ENCODE measurements around the gene ADAM33. TPM values are rescaled to one million over a fixed set of nuclear protein-coding genes. Genes with fewer than 3 reads are reported as not detected.

ADAM33 gene
- polyA plus RNA-seq, 1 donor = 9.1 TPM

DNA sequence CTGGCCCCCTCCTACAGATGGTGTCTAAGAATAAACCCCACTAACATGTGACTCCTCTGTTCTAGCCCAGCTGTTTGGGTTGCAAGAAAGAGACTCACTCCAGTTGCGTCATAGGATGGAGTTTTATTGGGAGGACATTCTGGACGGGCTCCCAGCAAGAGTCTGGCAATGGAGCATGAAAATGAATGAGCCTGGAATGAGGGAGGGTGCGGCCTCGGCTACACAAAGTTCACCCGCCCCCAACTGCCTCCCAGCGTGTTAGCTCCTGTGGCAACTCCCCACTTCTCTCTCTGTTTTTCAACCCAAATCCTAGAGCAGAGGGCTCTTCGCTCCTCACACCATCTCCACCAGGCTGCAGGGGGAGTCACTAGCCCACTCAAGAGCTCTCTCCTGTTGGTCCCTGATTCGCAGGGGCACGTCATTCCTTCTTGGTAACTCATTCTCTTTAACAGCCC is 5.1 kb upstream of the ADAM33 start:
- peak; percentile 83 for DNase-seq

DNA sequence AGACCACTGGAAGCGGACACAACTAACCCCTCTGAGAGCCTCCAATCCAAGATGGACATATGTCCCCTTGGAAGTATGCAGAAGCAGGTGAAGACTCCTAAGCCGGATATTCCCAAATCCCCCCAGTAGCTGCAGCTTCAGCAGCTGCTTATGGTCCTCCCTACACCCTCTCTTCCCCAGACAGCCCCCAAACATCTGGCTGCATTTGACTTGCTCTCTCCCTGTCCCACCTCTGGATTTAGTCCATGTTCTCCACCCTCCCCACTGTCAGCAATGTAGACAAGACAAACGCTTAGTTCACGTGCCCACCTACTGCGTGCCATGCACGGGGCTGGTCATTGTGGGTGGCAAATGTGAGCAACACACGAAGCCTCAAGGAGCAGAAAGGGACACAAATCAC is 4.6 kb upstream of the ADAM33 start:
- no peak for DNase-seq

DNA sequence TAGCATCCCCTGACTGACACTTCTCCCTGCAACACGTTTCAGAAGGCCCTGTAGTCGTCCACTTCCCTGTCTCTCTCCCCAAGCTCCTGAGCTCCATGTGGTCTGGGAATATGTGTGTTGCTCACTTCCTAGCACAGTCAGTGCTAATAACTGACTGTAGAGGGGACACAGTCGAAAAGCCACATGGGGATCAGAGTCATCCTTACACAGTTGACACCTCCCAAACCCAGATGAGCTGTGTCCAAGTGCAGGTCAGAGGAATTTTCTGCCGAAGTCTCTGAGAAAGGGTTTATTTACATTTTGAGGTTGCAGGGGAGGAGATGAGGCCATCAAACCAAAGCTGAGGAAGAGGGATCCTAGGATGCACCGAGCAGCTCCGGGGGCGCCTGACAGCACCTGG is 3.5 kb upstream of the ADAM33 start:
- DNase-seq = no peak

DNA sequence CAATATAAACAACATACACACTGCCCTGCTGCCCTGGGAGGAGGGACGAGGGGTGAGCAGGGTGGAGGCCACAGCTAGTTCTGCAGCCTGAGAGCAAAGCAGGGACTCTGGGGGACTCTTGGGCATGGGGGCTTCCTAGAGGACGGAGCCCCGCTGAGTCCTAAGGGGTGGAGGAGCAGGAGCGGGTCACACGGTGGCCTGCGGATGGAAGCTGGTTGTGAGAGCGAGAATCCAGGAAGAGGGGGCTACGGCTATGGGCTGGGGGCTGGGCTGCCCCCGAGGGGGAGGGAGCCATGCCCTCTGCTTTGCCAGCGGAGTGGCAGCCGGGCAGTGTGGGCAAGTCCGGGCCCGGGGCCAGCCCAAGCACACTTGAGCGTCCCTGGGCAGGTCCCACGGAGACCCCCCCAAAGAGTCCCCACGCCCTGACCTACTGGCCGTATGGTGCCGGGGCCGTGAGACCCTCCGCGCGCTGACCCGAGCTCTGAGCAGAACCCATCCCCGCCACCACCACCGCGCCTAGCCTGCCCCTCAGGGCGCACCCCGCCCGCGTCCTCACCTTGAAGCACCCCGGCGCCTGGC is 369 bp downstream of the ADAM33 start:
- no peak for DNase-seq

DNA sequence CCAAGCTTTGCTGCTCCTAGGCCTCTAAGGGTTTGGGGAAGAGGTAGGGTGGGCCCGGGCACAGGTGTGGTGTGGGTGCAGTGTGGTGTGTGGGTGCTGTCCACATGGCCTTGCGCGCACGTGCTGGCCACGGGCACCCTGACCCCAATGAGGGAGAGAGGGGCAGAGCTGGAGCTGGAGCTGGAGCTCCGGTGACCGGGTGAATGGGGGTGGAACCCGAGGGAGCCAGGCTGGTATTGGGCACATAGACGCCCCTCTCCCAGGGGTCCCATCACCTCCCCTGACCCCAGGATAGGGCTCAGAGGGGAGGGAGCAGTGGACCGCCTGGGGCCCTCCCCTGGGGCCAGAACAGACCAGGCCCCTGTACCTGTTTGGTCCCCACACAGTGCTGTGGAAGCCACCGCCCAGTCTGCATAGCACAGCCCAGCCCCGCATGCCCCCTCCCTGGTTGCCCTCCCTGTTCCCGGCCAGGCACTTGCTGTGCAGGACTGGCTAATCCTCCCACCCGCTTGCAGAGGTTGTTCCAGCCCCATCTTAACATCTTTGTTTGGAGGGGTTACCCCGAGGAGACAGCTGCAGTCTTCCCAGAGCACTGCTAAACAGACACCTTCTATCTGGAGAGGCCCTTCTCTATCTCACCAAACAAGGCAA is 984 bp downstream of the ADAM33 start:
- no peak for DNase-seq

DNA sequence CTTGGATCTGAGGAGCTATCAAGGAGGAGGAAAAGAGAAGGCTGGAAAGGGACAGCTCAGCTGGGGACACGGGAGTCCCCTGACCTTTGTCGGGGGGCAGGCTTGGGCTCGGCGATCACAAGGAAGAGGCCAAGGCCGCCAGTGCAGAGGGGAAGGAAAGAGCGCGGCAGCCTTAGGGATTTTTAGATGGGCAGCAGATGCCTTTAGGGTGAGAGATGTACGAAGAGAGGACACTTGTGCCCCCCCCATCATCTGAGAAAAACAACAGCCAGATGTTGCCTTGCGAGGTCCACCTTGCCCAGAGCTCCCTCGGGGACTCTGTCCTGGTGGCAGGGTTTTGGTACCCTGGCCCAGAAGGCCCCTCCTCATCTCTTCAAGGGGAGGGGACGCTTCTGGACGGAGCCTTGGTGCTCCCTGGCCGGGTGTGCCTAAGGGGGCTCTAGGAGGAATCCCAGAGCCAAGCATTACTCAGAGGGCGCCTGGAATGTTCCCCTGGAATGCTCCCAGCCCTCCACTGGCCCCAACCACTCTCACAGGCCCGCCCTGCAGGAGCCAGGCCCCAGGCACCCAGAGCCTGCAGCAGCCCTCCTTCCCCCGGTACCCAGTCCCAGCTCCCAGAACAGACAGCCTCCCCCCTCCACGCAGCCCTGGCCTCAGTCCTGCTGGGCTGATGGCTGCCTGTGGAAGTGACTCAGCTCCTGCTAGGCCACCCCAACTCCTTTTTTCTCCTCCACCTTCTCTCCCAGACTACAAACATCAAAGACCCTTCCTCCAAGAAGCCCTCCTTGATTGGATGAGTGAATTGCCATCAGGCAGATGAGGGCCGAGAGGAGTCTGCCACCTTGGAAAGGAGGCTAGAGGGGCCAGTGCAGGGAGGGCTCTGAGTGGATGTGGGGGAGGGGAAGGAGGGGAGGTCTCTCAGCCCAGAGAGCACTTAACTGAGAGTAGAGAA is 1.8 kb downstream of the ADAM33 start:
- no peak for DNase-seq

DNA sequence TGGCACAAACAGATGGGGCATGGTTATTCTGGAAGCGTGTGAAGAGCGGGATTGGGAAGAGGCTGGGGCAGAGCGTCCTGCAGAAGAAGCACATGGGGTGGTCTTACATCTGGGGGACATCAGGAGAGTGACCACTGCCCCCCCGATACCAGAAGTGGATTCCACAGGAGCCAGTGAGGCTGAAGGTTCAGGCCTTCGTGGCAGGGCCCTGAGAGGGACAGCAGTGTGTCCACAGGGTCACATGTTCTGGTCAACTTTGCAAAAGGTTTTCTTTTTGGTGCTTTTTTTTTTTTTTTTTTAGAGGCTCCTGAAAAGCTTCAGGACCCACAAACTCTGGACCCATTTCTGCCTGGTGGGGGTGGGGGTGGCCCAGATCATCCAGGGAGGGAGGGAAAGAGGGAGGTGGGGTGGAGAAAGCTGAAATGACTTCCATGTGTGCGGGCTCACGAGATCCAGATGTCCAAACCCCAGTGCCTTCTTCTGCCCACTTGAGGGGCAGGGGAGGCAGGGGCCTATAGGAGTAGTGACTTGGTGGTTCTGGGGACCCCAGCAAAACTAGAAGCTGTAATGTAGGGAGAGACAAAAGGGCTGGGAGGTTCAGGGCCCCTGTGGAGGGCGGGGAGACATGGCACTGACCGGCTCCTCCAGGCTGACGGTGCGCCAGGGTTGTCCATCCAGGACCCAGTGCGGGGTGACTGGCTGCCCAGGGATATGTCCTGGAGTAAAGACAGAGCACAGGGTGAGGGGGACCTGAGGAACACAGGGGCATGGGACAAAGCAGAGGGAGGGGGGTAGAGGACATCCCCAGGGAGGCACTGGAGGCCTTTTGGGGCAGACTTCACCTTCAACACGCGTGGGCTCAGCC is 2.7 kb downstream of the ADAM33 start:
- DNase-seq = no peak

DNA sequence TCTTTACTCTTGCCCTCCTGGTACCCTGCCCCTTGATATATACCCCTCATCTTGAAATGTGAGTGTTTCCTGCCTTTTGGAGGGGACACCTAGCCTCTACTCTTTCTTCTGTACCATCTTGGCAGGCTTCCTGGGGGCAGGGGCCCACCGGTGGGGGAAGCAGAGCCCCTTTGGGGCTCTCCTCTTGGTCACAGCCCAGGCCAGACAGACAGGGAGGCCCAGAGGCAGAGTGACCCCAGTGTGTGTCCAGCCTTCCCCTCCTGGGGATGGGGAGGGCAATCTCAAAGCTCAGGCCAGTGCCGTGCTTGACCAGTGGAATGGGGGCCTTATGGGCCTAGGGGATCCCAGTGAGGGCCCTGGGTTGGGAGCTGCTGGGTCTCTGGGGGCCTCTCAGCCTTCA is 3.6 kb downstream of the ADAM33 start:
- DNase-seq = no peak

DNA sequence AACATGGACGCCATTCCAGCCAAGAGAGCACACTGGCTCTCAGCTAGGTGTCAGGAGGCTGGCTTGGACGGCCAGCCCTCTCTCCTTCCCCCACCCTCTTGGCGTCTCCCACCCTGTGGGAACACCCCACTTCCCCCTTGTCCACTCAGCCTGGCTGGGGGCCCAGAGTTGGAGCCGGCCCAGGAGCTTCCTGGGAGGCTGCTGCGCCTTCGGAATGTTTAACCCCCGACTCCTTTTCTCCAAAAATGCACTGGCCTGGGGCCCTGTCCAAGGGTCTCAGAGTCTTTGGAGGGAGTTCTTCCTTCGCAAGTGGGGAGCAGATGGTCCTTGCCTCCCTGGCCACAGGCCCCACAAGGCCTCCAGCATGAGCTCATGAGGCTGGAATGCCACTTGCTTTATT is 4.1 kb downstream of the ADAM33 start:
- no peak for DNase-seq

DNA sequence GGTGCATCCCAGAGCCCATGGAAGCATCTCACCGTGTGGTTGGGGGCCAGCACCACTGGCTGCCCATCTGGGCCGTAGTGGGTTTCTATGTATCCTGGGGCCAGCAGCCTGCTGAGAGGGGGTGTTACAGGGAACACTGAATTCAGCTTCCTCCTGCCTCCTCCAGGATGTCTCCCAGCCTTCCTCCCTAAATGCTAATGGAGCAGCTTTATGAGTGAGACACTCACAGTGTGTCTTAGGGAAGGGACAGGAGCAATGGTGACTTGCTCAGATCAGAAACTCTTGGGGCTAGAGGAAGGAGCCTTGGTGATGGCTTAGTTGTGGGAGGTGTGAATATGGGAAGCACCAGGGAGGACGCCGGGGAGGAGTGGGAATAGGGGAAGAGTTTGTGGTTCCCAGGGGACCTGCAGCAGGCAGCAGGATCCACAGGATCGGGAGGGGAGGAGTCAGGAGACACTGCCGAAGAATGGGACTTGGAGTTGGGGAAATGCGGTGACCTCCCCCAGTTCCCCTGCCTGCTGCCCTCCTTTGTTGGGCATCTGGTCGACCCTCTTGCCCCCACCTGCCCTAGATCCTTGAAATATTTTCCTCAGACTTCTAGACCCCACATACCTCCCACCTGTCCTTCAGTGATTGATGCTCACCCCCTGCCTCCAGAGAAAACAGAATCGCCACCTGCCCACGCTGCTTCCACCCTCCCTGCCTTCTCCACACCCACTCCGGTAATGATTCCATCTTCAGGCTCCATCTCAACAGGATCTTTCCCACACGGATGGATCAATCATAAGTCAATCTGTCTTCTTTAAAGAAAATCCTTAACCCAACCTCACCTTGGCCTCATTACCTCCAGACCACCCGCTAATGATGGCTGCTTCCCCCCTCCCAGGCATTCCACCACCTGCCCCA is 6.6 kb downstream of the ADAM33 start:
- DNase-seq = no peak

DNA sequence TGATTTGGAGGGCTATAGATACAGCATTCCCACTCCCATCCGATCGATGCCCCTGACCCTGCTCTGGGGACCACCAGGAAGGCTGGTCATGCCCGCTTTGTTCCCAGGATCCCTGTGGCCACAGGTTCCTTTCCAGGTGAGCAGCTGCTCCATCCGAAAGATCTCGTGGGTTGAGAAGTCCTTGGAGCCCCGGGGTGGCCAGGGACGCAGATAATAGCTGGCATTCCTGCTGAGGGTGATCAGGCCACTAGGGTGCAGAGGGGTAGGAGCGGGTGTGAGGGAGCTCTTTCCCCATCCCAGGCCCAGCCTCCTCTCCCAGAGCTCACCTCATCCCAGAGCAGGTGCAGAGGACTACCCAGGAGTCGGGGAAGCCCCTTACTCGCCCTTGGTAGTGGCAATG is 7.4 kb downstream of the ADAM33 start:
- no peak for DNase-seq

DNA sequence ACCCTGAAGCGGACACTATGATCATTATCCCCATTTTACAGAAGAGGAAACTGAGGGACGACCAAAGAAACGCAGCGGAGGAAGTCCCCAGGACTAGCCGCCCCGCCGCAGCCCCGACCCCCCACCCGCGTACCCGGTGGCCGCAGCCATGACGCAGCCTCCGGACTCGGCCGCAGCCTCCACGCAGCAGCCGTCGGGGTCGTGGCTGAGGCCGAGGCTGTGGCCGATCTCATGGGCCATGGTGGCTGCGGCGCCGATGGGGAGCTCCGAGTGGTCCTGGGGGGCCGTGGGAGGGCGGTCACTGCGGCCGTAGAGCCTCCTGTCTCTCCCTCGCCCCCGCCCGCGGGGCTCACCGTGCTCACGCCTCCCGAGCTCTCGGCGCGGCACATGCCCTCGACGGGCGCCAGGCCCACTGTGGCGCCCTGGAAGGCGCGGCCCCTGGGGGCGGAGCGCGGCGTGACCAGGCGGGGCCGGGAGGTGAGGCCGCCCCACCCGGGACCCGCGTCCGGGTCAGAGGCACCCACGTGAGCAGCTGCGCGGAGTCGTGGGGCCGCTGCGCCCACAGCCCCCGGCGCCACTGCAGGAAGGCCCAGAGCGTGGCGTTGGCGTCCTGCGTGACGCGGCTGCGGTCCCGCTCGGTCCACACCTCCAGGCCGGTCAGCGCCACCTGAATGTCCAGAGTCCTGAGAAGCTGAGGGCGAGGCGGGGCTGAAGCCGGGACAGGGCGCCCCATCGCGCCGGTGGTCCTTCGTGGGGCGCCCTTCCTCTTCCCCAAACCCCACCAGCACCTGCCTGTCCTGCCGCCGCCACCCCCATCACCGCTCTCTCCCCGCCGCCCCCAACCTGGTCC is 8.4 kb downstream of the ADAM33 start:
- no peak for DNase-seq

DNA sequence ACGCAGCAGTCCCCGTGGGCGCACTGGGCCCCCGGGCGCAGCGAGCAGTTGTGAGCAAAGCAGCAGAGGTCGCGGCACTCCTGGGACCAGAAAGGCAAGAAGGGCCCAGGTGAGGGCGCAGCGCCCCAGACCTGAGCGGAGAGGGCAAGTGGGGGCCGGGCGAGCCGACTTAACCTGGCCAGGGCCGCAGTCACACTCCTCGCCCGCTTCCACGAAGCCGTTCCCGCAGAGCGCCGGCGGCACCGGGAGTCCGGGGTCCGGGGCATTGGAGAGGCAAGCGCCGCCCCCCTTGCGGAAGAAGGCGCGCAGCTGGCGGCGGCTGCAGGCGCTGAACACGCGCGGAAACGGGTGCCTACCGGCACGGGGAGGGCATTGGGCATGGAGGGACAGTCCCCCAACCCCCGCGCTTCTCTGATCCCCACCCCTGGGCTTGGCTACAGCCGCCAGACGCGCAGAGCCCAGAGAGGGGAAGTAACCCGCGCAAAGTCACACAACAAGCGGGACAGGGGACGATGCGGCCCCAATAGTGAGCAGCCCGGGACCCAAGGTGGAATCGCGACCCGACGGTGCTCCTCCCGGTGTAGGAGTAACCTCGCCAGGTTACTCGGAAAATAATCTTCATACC is 9.2 kb downstream of the ADAM33 start:
- DNase-seq = no peak

DNA sequence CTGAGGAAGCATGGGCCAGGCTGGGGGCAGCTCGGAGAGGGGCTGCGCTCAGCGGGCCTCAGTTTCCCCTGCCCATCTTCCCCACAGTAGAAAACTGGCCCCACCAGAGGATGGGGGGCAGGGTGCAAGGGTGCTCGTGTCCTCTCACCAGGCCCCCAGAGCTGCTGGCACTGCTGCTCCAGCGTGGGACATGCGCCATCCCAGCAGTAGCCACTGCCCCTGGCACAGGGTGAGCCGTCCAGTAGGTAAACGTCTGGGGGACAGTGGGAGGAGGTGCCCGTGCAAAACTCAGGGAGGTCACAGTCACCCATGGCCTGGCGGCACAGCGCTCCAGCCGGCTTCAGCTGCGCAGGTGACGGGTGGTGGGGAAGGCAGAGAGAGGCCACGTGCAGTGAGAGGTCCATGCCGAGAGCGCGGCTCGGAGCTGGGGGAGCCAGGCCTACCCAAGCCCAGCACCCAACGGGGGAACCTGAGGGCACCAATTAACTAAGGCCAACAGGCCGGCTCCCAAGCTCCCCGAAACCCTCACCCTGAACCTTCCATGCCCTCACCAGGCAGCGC is 9.7 kb downstream of the ADAM33 start:
- no peak for DNase-seq

DNA sequence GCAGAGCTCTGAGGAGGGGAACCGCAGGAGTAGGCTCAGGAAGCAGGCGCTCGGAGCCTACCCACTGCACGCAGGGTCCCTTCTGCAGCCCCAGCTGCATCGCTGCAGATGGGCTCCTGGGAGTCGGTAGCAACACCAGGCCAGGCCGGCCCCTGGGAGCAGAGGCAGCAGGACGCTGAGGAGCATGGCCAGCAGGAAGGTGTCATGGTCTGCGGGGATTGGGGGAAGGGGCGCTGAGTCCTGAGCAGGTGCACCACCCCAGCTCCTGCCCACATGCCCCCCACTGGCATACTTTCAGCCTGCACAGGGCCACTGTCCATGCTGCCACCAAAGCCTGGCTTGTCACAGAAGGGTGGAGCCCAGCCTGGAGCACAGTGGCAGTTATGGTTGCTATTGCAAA is 10.9 kb downstream of the ADAM33 start:
- no peak for DNase-seq

DNA sequence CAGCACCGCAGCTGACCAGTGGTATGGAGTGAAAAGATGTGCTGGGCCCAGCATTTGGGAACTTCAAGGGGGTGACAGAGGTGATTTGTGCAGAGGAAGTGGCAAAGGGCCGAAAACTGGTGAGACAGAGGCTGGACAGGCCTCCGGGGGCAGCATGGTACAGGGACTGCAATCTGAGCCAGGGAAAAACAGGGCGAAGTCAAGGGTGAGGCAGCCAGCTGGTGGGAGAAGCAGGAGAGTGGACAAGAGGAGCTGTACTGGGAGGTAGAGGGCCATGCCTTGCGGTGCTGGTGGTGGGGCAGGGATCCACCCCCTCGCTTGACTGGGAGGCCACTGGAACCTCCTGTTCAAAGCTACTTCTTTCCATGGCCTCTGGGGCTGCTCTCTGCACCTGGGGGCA is 11.3 kb downstream of the ADAM33 start:
- DNase-seq = no peak

DNA sequence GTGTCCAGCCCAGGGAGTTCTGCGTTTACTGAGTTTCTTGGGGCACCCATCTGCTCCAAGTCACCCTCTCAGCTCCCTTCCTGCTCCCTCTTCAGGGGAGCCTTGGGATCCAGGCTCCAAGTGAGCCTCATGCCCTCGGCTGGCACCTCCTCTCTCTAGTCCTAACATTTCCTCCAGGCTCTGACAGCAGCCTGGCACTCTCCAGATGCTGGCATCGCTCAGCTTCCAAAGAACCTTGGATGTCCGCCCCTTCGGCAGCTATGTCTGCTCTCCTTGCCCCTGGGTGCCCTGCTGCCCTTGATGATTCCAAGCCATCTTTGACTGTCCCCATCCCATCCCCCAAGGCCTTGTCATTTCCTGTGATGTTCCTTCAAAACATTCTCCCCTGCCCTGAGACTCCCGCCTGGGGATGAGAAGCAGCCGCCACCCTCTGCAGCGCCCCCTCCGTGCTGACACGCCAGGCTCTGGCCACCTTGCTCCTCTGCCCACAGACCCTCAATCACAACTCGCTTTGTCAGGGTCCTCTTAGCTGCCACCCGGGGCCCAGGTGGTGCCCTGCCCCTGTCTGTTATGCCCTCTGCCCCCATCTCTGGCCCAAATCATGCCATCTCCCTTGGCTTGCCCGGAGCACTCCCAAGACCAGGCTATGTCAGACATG is 12.0 kb downstream of the ADAM33 start:
- DNase-seq = no peak

DNA sequence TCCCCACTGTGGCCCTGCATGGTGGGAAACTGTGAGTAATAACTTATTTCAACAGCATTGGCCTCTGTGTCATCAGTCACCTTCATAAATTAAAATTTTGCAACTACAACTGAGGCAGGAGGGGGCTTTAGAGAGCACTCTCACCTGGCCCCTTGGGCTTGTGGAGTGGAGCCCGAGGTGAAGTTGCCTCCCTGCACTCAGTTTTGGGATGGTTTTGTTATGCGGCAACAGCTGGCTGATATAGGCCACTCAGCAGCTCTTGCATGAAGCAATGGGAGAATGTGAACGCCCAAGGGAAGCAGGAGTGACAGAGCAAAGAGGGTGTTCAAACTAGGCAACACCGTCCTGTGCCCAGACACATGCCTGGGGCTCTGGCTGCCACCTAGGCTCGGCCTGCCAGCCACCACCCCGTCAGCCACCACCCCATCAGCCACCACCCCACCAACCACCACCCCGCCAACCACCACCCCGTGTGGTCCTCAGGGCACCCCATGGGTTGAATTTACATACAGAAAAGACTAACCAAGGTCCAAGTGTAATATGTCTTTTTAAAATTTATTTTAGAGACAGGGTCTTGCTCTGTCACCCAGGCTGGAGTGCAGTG is 14.3 kb downstream of the ADAM33 start:
- DNase-seq = no peak

Measured in left kidney (tissue), 2 donors.